Measurements from ENCODE around the gene ERBB4.

The ERBB4 gene

GRCh38 chr2:211503198-211503597 lies 1035.4 kb downstream of the ERBB4 start (continued):
- TF ChIP-seq ESRRG (CRISPR knock-in tag; IDR thresholded peaks at IDR 0.05) (no peak), ZFP3 (CRISPR knock-in tag; IDR thresholded peaks at IDR 0.05) (no peak), ZFP30 (CRISPR knock-in tag; IDR thresholded peaks at IDR 0.05) (no peak), TCF4 (CRISPR knock-in tag; IDR thresholded peaks at IDR 0.05; ENCODE audit: borderline replicate concordance) (no peak), GLIS3 (CRISPR knock-in tag; IDR thresholded peaks at IDR 0.05) (no peak), ZC3H10 (CRISPR knock-in tag; IDR thresholded peaks at IDR 0.05) (no peak), TOX (CRISPR knock-in tag; IDR thresholded peaks at IDR 0.05; ENCODE audit: borderline replicate concordance) (no peak), ZNF70 (CRISPR knock-in tag; IDR thresholded peaks at IDR 0.05) (no peak), RARB (CRISPR knock-in tag; IDR thresholded peaks at IDR 0.05) (no peak)
- TF ChIP-seq, protein P1, sequence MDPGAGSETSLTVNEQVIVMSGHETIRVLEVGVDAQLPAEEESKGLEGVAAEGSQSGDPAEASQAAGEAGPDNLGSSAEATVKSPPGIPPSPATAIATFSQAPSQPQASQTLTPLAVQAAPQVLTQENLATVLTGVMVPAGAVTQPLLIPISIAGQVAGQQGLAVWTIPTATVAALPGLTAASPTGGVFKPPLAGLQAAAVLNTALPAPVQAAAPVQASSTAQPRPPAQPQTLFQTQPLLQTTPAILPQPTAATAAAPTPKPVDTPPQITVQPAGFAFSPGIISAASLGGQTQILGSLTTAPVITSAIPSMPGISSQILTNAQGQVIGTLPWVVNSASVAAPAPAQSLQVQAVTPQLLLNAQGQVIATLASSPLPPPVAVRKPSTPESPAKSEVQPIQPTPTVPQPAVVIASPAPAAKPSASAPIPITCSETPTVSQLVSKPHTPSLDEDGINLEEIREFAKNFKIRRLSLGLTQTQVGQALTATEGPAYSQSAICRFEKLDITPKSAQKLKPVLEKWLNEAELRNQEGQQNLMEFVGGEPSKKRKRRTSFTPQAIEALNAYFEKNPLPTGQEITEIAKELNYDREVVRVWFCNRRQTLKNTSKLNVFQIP (CRISPR knock-in tag; IDR thresholded peaks at IDR 0.05; ENCODE audit: borderline replicate concordance, low read depth): no peak

- no peak for ATAC-seq
- TF ChIP-seq OSR1 (CRISPR knock-in tag; IDR thresholded peaks at IDR 0.05): no peak
- TF ChIP-seq, protein P2, sequence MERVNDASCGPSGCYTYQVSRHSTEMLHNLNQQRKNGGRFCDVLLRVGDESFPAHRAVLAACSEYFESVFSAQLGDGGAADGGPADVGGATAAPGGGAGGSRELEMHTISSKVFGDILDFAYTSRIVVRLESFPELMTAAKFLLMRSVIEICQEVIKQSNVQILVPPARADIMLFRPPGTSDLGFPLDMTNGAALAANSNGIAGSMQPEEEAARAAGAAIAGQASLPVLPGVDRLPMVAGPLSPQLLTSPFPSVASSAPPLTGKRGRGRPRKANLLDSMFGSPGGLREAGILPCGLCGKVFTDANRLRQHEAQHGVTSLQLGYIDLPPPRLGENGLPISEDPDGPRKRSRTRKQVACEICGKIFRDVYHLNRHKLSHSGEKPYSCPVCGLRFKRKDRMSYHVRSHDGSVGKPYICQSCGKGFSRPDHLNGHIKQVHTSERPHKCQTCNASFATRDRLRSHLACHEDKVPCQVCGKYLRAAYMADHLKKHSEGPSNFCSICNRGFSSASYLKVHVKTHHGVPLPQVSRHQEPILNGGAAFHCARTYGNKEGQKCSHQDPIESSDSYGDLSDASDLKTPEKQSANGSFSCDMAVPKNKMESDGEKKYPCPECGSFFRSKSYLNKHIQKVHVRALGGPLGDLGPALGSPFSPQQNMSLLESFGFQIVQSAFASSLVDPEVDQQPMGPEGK (CRISPR knock-in tag; IDR thresholded peaks at IDR 0.05; ENCODE audit: borderline replicate concordance): no peak
- TF ChIP-seq ISL1 (CRISPR knock-in tag; IDR thresholded peaks at IDR 0.05): no peak
- TF ChIP-seq, protein P1 (CRISPR knock-in tag; IDR thresholded peaks at IDR 0.05; ENCODE audit: borderline replicate concordance, low read depth): no peak
- no peak for TF ChIP-seq CREB5 (CRISPR knock-in tag; IDR thresholded peaks at IDR 0.05; ENCODE audit: low read depth)
- TF ChIP-seq ARNTL (CRISPR knock-in tag; IDR thresholded peaks at IDR 0.05; ENCODE audit: borderline replicate concordance, low read depth): no peak
- no peak for TF ChIP-seq TOX (CRISPR knock-in tag; IDR thresholded peaks at IDR 0.05; ENCODE audit: borderline replicate concordance)
- TF ChIP-seq ZNF70 (CRISPR knock-in tag; IDR thresholded peaks at IDR 0.05): no peak
- TF ChIP-seq ZNF565 (CRISPR knock-in tag; conservative IDR thresholded peaks at IDR 0.05; ENCODE audit: low read depth): no peak
Observed at GRCh38 chr2:211498551-211499205, 1039.9 kb downstream of the ERBB4 start.

DNA sequence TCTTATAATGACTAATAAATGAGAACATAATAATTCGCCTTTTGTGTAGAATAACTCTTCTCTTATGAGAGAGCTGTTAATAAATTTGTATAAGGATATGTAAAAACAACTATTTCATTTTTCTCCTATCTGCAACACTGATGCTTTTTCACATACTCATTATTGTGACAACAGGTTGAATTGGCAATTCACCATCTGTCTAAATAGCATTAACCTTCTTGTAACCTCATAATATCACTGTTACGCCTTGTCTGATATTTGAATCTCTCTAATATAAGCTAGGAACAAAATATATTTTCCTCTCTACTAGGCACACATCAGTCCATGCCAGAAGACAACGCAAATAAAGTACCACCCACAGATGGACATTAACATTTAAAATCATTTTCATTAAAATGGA lies 1043.3 kb downstream of the ERBB4 start:
- ATAC-seq: no peak
- no peak for TF ChIP-seq TOX (CRISPR knock-in tag; IDR thresholded peaks at IDR 0.05; ENCODE audit: borderline replicate concordance)
- no peak for TF ChIP-seq ISL1 (CRISPR knock-in tag; IDR thresholded peaks at IDR 0.05)
- no peak for TF ChIP-seq GLIS3 (CRISPR knock-in tag; IDR thresholded peaks at IDR 0.05)
- TF ChIP-seq TCF4 (CRISPR knock-in tag; IDR thresholded peaks at IDR 0.05; ENCODE audit: borderline replicate concordance): no peak
- TF ChIP-seq, protein P3, sequence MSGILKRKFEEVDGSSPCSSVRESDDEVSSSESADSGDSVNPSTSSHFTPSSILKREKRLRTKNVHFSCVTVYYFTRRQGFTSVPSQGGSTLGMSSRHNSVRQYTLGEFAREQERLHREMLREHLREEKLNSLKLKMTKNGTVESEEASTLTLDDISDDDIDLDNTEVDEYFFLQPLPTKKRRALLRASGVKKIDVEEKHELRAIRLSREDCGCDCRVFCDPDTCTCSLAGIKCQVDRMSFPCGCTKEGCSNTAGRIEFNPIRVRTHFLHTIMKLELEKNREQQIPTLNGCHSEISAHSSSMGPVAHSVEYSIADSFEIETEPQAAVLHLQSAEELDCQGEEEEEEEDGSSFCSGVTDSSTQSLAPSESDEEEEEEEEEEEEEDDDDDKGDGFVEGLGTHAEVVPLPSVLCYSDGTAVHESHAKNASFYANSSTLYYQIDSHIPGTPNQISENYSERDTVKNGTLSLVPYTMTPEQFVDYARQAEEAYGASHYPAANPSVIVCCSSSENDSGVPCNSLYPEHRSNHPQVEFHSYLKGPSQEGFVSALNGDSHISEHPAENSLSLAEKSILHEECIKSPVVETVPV (CRISPR knock-in tag; IDR thresholded peaks at IDR 0.05): no peak
- no peak for TF ChIP-seq ZNF8 (CRISPR knock-in tag; IDR thresholded peaks at IDR 0.05)
- TF ChIP-seq, protein P4, sequence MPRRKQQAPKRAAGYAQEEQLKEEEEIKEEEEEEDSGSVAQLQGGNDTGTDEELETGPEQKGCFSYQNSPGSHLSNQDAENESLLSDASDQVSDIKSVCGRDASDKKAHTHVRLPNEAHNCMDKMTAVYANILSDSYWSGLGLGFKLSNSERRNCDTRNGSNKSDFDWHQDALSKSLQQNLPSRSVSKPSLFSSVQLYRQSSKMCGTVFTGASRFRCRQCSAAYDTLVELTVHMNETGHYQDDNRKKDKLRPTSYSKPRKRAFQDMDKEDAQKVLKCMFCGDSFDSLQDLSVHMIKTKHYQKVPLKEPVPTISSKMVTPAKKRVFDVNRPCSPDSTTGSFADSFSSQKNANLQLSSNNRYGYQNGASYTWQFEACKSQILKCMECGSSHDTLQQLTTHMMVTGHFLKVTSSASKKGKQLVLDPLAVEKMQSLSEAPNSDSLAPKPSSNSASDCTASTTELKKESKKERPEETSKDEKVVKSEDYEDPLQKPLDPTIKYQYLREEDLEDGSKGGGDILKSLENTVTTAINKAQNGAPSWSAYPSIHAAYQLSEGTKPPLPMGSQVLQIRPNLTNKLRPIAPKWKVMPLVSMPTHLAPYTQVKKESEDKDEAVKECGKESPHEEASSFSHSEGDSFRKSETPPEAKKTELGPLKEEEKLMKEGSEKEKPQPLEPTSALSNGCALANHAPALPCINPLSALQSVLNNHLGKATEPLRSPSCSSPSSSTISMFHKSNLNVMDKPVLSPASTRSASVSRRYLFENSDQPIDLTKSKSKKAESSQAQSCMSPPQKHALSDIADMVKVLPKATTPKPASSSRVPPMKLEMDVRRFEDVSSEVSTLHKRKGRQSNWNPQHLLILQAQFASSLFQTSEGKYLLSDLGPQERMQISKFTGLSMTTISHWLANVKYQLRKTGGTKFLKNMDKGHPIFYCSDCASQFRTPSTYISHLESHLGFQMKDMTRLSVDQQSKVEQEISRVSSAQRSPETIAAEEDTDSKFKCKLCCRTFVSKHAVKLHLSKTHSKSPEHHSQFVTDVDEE (CRISPR knock-in tag; IDR thresholded peaks at IDR 0.05): no peak
- TF ChIP-seq ZC3H10 (CRISPR knock-in tag; IDR thresholded peaks at IDR 0.05): no peak
- TF ChIP-seq, protein P1 (CRISPR knock-in tag; IDR thresholded peaks at IDR 0.05; ENCODE audit: borderline replicate concordance, low read depth): no peak
- TF ChIP-seq ZNF565 (CRISPR knock-in tag; conservative IDR thresholded peaks at IDR 0.05; ENCODE audit: low read depth): no peak
- TF ChIP-seq ARNTL (CRISPR knock-in tag; IDR thresholded peaks at IDR 0.05; ENCODE audit: borderline replicate concordance, low read depth): no peak
- no peak for TF ChIP-seq ZFP3 (CRISPR knock-in tag; IDR thresholded peaks at IDR 0.05)
- TF ChIP-seq ESRRG (CRISPR knock-in tag; IDR thresholded peaks at IDR 0.05): no peak
- TF ChIP-seq RARB (CRISPR knock-in tag; IDR thresholded peaks at IDR 0.05): no peak

Data from SK-N-SH treated with all-trans-retinoic acid at 6 μM for 48 hours (cell line).